Measurements from ENCODE around the gene DNAI2.

DNA sequence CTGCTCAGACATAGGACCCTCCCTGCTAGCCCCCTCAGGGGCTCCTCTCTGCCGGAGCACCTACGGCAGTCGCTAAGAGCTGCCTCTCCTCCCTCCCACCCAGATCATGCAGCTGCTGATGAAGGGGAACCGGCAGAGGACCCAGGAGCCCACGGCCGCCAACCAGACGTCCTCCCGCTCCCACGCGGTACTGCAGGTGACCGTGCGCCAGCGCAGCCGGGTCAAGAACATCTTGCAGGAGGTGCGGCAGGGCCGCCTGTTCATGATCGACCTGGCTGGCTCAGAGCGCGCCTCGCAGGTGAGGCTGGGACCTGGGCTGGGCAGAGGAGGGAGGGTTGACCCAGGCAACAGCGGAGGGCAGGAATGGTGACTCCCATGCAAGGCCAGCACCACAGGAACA is 70.6 kb downstream of the DNAI2 start:
- TF ChIP-seq, protein P1, sequence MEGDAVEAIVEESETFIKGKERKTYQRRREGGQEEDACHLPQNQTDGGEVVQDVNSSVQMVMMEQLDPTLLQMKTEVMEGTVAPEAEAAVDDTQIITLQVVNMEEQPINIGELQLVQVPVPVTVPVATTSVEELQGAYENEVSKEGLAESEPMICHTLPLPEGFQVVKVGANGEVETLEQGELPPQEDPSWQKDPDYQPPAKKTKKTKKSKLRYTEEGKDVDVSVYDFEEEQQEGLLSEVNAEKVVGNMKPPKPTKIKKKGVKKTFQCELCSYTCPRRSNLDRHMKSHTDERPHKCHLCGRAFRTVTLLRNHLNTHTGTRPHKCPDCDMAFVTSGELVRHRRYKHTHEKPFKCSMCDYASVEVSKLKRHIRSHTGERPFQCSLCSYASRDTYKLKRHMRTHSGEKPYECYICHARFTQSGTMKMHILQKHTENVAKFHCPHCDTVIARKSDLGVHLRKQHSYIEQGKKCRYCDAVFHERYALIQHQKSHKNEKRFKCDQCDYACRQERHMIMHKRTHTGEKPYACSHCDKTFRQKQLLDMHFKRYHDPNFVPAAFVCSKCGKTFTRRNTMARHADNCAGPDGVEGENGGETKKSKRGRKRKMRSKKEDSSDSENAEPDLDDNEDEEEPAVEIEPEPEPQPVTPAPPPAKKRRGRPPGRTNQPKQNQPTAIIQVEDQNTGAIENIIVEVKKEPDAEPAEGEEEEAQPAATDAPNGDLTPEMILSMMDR (IDR thresholded peaks at IDR 0.05; ENCODE audit: poor library complexity, severe bottlenecking): no peak
- TF ChIP-seq RAD21 (conservative IDR thresholded peaks at IDR 0.05) (no peak), POLR2AphosphoS5 (IDR thresholded peaks at IDR 0.05) (no peak), MXI1 (conservative IDR thresholded peaks at IDR 0.05; ENCODE audit: poor library complexity, severe bottlenecking) (no peak), TAF1 (IDR thresholded peaks at IDR 0.05; ENCODE audit: low read depth) (no peak), EZH2 (IDR thresholded peaks at IDR 0.05; ENCODE audit: borderline replicate concordance, insufficient read depth, low read length, poor library complexity, severe bottlenecking) (no peak), EP300 (conservative IDR thresholded peaks at IDR 0.05; ENCODE audit: poor library complexity, severe bottlenecking) (no peak), SMC3 (conservative IDR thresholded peaks at IDR 0.05; ENCODE audit: poor library complexity) (no peak)
- TF ChIP-seq, protein P2, sequence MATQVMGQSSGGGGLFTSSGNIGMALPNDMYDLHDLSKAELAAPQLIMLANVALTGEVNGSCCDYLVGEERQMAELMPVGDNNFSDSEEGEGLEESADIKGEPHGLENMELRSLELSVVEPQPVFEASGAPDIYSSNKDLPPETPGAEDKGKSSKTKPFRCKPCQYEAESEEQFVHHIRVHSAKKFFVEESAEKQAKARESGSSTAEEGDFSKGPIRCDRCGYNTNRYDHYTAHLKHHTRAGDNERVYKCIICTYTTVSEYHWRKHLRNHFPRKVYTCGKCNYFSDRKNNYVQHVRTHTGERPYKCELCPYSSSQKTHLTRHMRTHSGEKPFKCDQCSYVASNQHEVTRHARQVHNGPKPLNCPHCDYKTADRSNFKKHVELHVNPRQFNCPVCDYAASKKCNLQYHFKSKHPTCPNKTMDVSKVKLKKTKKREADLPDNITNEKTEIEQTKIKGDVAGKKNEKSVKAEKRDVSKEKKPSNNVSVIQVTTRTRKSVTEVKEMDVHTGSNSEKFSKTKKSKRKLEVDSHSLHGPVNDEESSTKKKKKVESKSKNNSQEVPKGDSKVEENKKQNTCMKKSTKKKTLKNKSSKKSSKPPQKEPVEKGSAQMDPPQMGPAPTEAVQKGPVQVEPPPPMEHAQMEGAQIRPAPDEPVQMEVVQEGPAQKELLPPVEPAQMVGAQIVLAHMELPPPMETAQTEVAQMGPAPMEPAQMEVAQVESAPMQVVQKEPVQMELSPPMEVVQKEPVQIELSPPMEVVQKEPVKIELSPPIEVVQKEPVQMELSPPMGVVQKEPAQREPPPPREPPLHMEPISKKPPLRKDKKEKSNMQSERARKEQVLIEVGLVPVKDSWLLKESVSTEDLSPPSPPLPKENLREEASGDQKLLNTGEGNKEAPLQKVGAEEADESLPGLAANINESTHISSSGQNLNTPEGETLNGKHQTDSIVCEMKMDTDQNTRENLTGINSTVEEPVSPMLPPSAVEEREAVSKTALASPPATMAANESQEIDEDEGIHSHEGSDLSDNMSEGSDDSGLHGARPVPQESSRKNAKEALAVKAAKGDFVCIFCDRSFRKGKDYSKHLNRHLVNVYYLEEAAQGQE (IDR thresholded peaks at IDR 0.05; ENCODE audit: borderline replicate concordance): no peak

Data from neural cell (in vitro differentiated cells).